CD4-positive, alpha-beta T cell treated with Interleukin-4 for 4 hours (primary cell): ENCODE results near the gene NPHP1.
"Not testable (repeated sequence)": the region's sequence is repeated elsewhere in the genome, so short reads cannot be mapped to it uniquely, and the experiment has no call there.

Experiments used
- DNase-seq: peaks from one replicate; pipeline ENCODE4 v3.0.0-alpha.2; 2020

Gene NPHP1

DNA sequence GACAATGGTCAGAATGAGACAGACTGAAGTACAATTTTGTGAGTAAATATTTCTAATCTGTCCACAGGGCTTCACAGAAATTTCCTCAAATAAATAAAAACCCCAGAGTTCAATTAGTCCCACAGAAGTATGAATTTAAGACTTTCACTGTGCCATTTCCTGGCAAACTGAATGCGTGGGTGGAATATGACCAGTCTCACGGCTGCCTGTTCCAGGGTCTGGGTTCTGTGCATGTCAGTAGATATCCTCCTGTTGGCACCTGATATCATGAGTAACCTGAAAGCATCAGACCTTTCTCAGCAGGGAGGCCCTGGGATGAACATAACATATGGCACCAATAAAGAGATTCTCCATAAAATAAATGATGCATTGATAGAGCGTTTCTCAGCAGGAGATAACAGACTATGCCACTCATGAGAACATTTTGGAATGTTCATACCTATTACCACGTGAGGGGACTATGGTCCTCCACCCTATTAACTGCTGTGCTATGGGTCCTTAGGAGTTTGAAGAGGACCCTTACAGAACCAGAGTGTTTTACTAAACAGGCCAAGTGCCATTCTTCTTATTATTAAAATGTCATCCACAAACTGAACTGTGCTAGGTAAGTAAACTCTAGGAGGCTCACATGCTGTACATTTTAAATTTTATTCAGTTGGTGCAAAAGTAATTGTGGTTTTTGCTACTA is 78.6 kb downstream of the NPHP1 start:
- no peak for DNase-seq

- no peak for DNase-seq
Measured at GRCh38 chr2:110124939-110125691, 79.7 kb downstream of the NPHP1 start.

- DNase-seq: no peak
Measured at GRCh38 chr2:110124038-110124825, 80.6 kb downstream of the NPHP1 start.

DNA sequence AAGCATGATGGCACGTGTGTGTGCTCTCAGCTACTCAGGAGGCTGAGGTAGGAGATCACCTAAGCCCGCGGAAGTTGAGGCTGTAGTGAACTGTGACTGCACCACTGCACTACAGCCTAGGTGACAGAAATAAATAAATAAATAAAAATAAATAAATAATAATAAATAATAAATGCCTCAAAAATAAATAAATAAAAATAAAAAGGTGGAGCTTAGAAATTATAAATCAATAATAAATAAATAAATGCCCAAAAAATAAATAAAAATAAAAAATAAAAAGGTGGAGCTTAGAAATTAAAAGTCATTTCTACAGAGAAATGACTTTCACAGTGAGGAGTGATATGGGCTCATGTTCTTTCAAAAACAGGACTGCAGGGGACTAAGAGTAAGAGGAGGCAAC is 83.2 kb downstream of the NPHP1 start:
- DNase-seq: no peak

DNA sequence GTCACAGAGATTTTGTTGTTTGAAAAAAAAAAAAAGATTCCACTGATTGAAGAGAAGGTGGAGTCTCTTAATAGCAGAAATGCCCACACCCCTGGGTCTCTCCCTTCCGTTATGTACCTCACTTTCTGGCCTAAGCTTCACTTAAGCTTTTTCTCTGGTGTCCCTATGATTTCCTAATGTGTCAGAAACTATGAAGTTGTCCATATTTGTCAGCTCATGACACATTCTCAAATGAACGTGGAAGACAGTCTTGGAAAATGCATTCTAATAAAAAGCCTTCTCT is 83.8 kb downstream of the NPHP1 start:
- DNase-seq: no peak

DNA sequence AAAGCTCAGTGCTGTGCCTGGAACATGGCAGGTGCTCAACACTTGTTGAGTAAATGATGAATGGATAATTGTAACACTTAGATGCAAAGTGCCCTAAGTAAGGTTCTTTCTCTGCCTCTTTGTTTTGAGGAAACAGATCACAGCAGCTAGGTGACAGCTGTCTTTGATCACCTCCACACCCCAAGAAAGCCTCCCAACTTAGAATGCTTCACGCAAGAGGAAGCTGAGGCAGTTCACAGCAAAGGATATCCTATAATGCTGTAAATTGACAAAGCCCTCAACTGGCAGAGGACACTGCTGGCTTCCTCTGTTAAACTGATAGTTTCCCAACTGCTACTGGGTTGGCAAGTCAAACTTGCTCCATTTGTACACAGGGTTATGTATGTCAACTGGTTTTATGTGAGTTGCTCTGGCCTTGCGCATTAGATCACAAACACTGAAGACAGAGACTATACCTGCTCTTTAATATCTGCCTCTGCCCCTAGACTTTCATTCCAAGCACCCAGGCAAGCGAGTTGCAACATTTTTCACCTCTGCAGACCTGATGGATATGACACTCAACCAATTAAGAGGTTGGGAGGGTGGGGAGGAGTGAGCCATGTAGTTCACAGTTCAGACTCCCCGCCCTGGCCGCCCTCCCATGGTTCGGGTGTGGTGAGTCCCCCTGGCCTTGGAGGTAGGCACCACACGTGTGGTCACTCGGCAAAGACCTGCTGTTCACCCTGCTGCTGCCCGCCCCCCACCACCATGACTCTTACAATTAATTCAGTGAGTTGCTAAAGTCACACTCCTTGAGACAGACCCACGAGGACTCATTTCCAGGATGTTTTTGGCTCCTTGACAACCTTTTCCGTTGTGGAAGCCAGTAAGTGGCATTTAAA is 84.4 kb downstream of the NPHP1 start:
- no peak for DNase-seq

DNA sequence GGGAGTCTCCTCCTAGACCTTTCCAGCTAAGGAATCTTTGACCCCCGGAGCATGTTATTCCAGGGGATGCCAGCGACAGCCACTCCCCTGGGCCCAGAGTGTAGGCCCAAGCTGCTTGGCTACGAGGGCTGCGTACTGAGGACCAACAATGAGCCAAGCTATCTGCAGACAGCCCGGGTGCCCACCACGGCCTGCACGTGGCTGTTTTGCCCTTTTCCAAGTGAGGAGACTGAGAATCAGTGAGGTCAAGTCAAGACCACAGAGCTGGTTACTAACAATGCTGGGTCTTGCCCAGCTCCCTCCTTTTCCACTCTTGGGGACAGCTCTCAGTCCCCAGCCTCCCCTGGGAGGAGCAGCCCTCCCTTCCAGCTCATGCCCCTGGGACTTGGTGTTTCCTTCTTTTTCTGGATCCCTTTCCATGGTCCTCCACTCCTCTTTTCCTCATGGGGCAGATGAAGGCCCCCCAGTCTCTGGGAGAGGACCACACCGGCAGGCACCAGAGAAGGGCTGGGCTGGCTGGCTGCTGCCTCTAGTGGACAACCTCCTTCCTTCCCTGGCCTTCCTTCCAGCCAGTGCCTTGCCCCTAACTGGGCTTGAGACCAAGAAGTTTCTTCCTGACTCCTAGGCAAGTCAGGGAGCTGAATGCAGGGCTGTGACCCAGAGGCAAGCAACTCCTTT is 88.6 kb downstream of the NPHP1 start:
- no peak for DNase-seq

DNA sequence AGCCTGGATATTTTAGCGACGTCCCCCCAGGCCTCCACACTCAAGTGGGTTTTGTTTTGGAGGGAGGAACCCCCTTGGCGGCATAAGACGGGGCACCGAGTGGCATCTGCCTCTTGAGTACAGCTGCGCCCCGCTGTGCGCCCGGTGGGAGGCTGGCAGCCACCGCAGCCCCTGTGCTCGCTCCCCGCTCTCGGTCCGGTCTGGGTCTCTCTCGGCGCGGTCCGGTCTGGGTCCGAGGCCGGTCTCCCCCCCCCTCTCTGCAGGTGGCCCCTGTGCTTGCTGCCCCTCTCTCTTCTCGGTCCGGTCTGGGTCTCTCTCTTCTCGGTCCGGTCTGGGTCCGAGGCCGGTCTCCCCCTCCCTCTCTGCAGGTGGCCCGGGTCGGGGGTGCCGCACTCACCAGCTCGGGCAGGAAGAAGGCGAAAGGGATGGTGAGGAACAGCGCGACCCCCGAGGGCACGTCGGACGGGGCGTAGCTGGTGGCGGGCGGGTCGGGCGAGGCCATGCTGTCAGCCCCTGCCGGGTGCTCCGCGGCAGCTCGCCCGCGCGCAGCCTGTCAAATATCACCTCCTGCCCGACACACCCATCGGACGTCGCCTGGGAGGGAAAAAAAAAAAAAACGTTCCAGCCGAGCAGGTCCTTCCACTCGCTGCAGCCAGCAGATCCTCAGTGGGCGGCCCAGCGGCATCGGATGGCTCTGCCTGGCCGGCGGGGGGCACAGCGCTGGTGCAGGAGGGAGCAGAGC is 89.4 kb downstream of the NPHP1 start, which contains the start of gene MALL:
TSS of gene MALL (minus strand) at position 532 of the 742 bp plus-strand sequence. CDS start at position 502, 30 bp downstream.
- no peak for DNase-seq

GRCh38 chr2:110114831-110115255 is 90.0 kb downstream of the NPHP1 start:
- DNase-seq: no peak

DNA sequence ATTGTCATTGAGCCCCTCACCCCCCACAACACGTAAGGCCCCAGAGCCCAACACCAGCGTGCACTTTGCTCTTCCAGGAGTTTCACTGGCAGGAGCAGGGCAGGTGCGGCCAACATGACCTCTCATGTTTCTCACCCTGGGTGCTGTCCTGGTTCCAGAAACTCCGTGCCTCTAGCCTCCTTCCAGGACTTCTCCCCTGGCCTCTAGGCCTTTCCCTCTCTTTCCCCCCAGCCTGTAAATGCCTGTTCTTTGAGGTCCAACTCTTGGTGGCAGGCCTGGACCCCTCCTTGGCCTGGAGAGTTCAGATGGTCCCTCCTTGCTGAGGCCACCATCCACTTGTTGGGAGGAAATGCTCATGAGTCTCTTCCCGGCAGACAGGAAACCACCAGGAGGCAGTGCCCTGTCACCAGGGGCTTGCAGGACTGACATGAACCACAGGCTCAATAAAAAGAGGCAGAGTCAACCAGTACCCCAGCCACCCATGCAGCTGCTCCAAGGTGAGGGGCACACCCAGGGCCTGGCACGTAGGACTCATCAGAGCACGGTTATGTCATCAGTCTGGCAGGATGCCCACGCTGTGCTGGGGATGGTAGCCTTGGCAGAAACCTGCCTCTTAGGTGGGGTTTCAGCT is 90.7 kb downstream of the NPHP1 start:
- no peak for DNase-seq

GRCh38 chr2:110108291-110108690 is 96.5 kb downstream of the NPHP1 start:
- DNase-seq: not testable (repeated sequence)

GRCh38 chr2:110107092-110108079 is 97.4 kb downstream of the NPHP1 start:
- DNase-seq: no peak

DNA sequence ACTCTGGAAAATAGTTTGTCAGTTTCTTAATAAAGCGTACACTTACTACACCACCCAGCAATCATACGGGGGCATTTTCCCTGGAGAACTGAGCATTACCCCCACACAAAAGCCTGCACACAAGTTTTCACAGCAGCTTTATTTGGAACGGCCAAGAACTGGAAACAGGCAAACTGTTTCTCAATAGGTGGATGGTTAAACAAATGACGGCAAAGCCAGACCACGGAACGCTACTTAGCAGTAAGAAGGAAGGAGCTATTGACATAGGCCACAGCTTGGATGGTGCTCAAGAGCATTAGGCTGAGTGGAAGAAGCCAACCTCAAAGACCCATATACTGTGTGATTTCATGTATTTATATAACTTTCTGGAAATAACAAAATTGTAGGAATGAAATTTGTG is 98.2 kb downstream of the NPHP1 start:
- no peak for DNase-seq

DNA sequence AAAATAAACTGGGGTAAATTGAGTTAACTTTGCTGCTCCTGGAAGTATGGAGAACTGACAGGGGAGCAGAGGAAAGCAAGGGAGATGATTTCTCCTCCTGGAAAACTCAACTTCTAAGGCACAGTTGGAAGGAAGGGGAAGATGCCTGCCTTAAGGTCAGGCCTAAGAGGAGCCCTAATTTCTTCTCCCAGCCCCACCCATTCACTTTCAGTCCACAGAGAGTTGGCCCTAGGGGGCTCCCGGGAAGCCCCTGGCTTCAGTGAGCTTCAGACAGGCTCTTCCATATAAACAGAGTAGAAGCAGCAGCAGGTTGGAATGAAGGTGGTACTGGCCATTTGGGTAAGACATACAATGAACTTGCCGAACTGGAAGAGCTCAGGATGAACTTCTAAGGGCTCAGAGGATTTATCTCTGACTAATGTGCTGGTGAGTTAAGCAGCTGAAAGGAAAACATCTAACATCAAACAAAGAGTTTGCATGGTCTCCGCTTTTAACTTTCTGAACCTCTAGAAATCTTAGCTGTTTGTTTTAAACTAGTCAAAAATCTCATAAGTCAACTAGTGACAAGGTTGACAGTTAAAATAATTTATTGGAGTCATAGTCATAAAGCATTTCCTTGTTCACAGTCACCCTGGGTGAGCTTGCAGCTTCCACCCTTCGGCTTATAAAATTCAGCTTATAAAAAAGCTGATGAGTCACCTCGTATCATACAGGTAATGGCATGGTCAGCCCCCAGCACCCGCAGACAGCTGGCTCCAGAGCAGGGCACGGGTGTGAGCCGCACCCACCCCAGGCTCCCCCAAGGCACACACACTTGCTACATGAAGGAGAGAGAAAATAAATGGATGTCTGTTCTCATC is 99.0 kb downstream of the NPHP1 start:
- DNase-seq: no peak

GRCh38 chr2:110105183-110105582 is 99.6 kb downstream of the NPHP1 start:
- DNase-seq: no peak

DNA sequence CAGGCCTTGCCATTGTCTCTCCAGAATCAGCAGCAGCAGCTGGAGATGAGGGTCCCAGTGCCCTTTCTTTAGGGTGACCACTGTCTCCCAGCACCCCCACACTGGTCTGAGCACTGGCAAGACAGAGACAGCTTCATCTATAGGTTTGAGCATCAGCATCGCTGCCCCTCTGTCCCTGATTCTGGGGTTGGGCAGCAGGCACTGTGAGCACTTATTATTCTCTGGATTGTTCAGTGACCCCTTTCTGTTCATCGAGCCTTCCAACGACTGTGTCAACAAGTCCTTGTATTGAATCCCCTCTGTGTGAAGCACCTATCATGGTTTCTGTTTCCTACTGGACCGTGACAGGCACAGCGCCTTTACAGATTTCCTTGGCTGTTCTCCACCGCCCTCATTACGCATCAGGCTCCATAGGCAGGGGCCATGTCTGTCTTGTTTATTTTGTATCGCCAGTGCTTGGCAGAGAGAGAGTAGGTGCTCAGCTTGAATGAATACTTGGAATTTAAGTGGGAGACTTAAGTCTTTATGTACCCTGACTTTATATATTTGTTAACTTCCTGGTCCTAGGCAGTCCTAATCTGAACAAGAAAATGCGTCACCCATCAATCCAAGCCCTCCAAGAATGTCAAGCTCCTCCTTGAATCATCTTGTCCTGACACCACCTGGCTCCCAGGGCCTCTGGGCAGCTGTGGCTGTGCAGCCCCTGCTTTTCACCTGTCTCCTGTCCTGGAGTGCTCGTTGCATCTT is 100.6 kb downstream of the NPHP1 start:
- DNase-seq: no peak

- DNase-seq: no peak
Measured at GRCh38 chr2:110103061-110103961, 101.5 kb downstream of the NPHP1 start.
